Hepatocyte (in vitro differentiated cells): Measurements from ENCODE around the gene AMIGO3. TPM values are rescaled to one million over a fixed set of nuclear protein-coding genes. Genes with fewer than 3 reads are reported as not detected.

Source experiments
- DNase-seq: peaks from one replicate; pipeline ENCODE4 v3.0.0-alpha.2; 2016; ENCODE audit warnings: low spot score
- H2AFZ ChIP-seq: fragments of 200-600 bp; sonication (generic); 2 replicates; pipeline ENCODE4 v1.6.0; 2016; ENCODE audit warnings: antibody characterized with exemption, mild to moderate bottlenecking
- H3K27ac ChIP-seq: fragments of 200-600 bp; sonication (generic); 2 replicates; pipeline ENCODE4 v1.5.1; 2016; ENCODE audit warnings: mild to moderate bottlenecking
- H3K27me3 ChIP-seq: fragments of 200-600 bp; sonication (generic); 2 replicates; pipeline ENCODE4 v1.6.1; 2016
- H3K36me3 ChIP-seq: fragments of 200-600 bp; sonication (generic); replicated peaks from 2 replicates; pipeline ENCODE4 v1.5.1; 2016; ENCODE audit warnings: low read depth; ENCODE audit not compliant: insufficient read depth
- H3K4me1 ChIP-seq: fragments of 200-600 bp; sonication (generic); 2 replicates; pipeline ENCODE4 v1.5.1; 2016; ENCODE audit warnings: mild to moderate bottlenecking, moderate library complexity; ENCODE audit not compliant: insufficient read depth
- H3K4me2 ChIP-seq: fragments of 200-600 bp; sonication (generic); 2 replicates; pipeline ENCODE4 v1.6.0; 2016
- H3K4me3 ChIP-seq: fragments of 200-600 bp; sonication (generic); 2 replicates; pipeline ENCODE4 v1.5.1; 2016; ENCODE audit warnings: mild to moderate bottlenecking
- H3K79me2 ChIP-seq: fragments of 200-600 bp; sonication (generic); 2 replicates; pipeline ENCODE4 v1.6.0; 2017; ENCODE audit warnings: mild to moderate bottlenecking
- H3K9me2 ChIP-seq: fragments of 200-600 bp; sonication (generic); replicated peaks from 2 replicates; pipeline ENCODE4 v1.6.0; 2017; ENCODE audit warnings: mild to moderate bottlenecking; ENCODE audit not compliant: insufficient read depth
- H3K9me3 ChIP-seq: fragments of 200-600 bp; sonication (generic); 2 replicates; pipeline ENCODE4 v1.5.1; 2016; ENCODE audit warnings: low read depth, mild to moderate bottlenecking
- H4K20me1 ChIP-seq: fragments of 200-600 bp; sonication (generic); 2 replicates; pipeline ENCODE4 v1.6.0; 2016; ENCODE audit warnings: mild to moderate bottlenecking; ENCODE audit not compliant: insufficient read depth, poor library complexity, severe bottlenecking
- EZH2 ChIP-seq: fragments of 200-600 bp; sonication (generic); IDR thresholded peaks from 2 replicates; pipeline ENCODE4 v1.6.1; 2016; ENCODE audit warnings: antibody characterized with exemption, mild to moderate bottlenecking, borderline replicate concordance
- EZH2phosphoT487 ChIP-seq: fragments of 200-600 bp; sonication (generic); IDR thresholded peaks from one replicate; pipeline ENCODE4 v1.6.1; 2018; ENCODE audit warnings: antibody characterized with exemption, mild to moderate bottlenecking, low read depth, moderate library complexity; ENCODE audit not compliant: unreplicated experiment, severe bottlenecking
- WGBS: methylation state at CpG from one replicate; pipeline ENCODE4 v1.1.6; 2016; ENCODE audit warnings: low lambda C conversion rate; ENCODE audit errors: missing lambda C conversion rate; 5-methylcytosine and 5-hydroxymethylcytosine counted together
- polyA plus RNA-seq: library from polyadenylated mRNA; unstranded; fragments of >200 nt; fragmentation: Nextera tagmentation; extraction: Ambion mirVana; gene quantifications from 2 replicates; pipeline ENCODE4 v1.2.1, GENCODE V29; 2016
- total RNA-seq: library from RNA; depleted of rRNA; stranded (reverse); fragments of >200 nt; gene quantifications from 2 replicates; pipeline ENCODE4 v1.2.3, GENCODE V29; 2014
- TF ChIP-seq, protein P1 (sequence below): fragments of 200-600 bp; sonication (generic); IDR thresholded peaks from 2 replicates; pipeline ENCODE4 v1.5.1; 2016; ENCODE audit warnings: antibody characterized with exemption, mild to moderate bottlenecking; ENCODE audit not compliant: poor library complexity

The AMIGO3 gene
- total and polyA plus RNA-seq, 2 experiments from 2014 or later, result 0.57 to 1.7 TPM

DNA sequence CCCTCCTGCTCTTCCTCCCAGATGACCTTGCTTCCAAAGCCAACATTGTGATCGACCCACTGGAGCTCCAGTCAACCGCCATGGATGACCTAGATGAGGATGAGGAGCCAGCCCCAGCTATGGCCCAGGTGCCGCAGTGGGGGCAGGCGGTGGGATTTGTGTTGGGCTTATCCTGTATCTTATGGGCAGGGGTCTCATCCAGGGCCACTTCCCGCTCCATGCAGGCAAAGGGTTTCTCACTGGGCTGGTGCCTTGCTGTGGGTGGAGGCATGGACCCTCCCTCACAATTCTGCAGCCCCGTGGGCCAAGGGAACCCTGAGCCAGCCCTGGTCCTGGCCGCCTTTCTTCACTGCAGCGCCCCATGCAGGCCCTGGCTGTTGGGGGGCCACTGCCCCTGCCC, 14.9 kb downstream of the AMIGO3 start:
- Histone ChIP-seq H3K79me2 (no peaks in the 10 kb centered on the region), H3K4me2 (no peak overlapping the region), H3K27ac (no peak overlapping the region), H3K4me1 (no peaks in the 10 kb centered on the region), H3K4me3 (no peak overlapping the region), H3K36me3 (no peaks in the 10 kb centered on the region), H3K9me3 (no peaks in the 10 kb centered on the region), H3K9me2 (no peaks in the 10 kb centered on the region), H2AFZ (no peak overlapping the region), H4K20me1 (no peaks in the 10 kb centered on the region), H3K27me3 (no peaks in the 10 kb centered on the region)
- DNase-seq, result no peak
- TF ChIP-seq, protein P1, sequence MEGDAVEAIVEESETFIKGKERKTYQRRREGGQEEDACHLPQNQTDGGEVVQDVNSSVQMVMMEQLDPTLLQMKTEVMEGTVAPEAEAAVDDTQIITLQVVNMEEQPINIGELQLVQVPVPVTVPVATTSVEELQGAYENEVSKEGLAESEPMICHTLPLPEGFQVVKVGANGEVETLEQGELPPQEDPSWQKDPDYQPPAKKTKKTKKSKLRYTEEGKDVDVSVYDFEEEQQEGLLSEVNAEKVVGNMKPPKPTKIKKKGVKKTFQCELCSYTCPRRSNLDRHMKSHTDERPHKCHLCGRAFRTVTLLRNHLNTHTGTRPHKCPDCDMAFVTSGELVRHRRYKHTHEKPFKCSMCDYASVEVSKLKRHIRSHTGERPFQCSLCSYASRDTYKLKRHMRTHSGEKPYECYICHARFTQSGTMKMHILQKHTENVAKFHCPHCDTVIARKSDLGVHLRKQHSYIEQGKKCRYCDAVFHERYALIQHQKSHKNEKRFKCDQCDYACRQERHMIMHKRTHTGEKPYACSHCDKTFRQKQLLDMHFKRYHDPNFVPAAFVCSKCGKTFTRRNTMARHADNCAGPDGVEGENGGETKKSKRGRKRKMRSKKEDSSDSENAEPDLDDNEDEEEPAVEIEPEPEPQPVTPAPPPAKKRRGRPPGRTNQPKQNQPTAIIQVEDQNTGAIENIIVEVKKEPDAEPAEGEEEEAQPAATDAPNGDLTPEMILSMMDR, result no peak
- TF ChIP-seq EZH2phosphoT487 (no peak), EZH2 (no peak)
- WGBS, result 94% methylated on average over 8 of the region's 8 CpGs

DNA sequence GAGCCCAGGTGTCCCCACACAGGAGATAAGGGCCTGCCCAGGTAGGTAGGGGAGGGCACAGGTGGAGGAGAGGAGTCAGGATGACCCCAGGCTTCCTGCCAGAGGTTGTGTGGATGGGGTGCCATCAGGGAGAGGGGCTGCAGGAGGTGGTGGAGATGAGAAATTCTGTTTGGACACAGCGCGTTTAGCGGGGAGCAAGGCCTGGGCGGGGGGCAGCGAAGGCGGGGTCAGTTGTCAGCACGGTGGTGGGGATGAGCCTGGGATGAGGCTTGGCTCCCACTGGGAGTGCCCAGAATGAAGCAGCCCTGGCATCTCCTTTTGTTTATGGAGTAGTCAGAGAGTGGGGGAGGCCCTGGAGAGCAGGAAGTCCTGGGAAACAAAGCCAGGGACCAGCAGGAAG, 15.5 kb downstream of the AMIGO3 start:
- DNase-seq, result no peak
- Histone ChIP-seq H3K4me3 (no peak overlapping the region), H4K20me1 (no peaks in the 10 kb centered on the region), H3K27ac (no peak overlapping the region), H3K27me3 (no peaks in the 10 kb centered on the region), H3K4me1 (no peaks in the 10 kb centered on the region), H3K4me2 (no peak overlapping the region), H3K9me3 (no peaks in the 10 kb centered on the region), H3K9me2 (no peaks in the 10 kb centered on the region), H3K36me3 (no peaks in the 10 kb centered on the region), H3K79me2 (no peaks in the 10 kb centered on the region), H2AFZ (no peak overlapping the region)
- 98% methylated on average over 7 of the region's 7 CpGs for WGBS
- TF ChIP-seq EZH2phosphoT487 (no peak), EZH2 (no peak)
- TF ChIP-seq, protein P1, result no peak

DNA sequence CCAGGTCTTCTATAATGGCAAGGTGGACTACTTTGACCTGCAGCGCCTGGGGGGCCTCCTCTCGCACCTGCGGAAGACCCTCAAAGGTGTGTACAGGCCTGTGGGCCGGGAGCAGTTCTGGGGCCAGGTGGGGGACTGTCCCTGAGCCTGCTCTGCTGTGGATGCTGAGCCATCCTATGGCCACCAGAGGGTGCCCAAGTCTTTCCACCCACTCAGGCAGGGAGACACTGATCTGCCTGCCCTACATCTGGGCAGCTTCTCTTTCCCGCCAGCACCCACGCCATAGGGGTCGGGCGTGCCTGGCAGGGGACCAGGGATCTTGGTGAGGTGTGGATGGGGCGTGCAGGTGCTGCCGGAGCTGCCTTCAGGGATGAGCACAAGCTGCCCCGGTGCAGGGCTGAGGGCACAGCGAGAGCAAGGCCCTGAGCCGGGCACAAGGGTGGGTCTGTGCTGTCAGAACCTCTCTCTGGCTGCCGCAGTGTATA, 16.0 kb downstream of the AMIGO3 start:
- Histone ChIP-seq H3K79me2 (no peaks in the 10 kb centered on the region), H3K4me2 (no peak overlapping the region), H3K9me2 (no peaks in the 10 kb centered on the region), H3K36me3 (no peaks in the 10 kb centered on the region), H3K4me1 (no peaks in the 10 kb centered on the region), H3K27ac (no peak overlapping the region), H3K27me3 (no peaks in the 10 kb centered on the region), H3K4me3 (no peak overlapping the region), H3K9me3 (no peaks in the 10 kb centered on the region), H4K20me1 (no peaks in the 10 kb centered on the region), H2AFZ (no peak overlapping the region)
- 73% methylated on average over 14 of the region's 14 CpGs for WGBS
- TF ChIP-seq, protein P1, result peak; percentile 67
- TF ChIP-seq EZH2, result no peak
- peak; percentile 74 for DNase-seq

DNA sequence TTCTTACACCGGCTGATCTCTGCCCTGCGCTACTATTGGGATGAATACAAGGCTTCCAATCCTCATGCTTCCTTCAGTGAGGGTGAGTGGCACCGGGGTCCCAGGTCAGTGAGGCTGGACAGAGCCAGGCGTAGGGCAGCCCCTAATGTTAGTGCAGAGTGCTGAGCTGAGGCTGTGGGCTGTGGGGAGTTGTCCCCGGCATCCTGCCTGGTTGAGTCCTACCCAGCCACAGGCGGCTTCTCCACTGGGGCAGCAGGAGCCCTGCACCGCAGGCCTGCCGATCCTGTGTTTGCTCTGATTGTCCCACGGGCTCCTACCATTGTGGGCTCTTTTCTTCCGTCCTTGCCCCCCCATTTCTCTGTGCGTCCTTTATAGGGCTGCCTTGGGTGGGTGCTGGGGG, 16.8 kb downstream of the AMIGO3 start:
- DNase-seq, result no peak
- Histone ChIP-seq H3K36me3 (no peaks in the 10 kb centered on the region), H2AFZ (no peak overlapping the region), H3K4me3 (no peak overlapping the region), H4K20me1 (no peaks in the 10 kb centered on the region), H3K4me1 (no peaks in the 10 kb centered on the region), H3K9me2 (no peaks in the 10 kb centered on the region), H3K79me2 (no peaks in the 10 kb centered on the region), H3K9me3 (no peaks in the 10 kb centered on the region), H3K27ac (no peak overlapping the region), H3K4me2 (no peak overlapping the region), H3K27me3 (no peaks in the 10 kb centered on the region)
- WGBS, result 98% methylated on average over 11 of the region's 11 CpGs
- no peak for TF ChIP-seq EZH2phosphoT487
- TF ChIP-seq EZH2, result no peak
- TF ChIP-seq, protein P1, result no peak
